Fibroblast of lung (primary cell): Measurements from ENCODE around the gene DNHD1.

Experiments used
- CTCF ChIP-seq, 2 donors: IDR thresholded peaks in 1 of 2; conservative IDR thresholded peaks in 1 of 2; 1 replicate in 1 of 2; 2 replicates in 1 of 2; pipeline ENCODE4 v1.5.1; 2011 to 2012; ENCODE audit warnings: low read length in 2 of 2, control low read depth in 1 of 2, inconsistent platforms in 1 of 2, low read depth in 1 of 2, mild to moderate bottlenecking in 1 of 2
- EZH2 ChIP-seq: IDR thresholded peaks from 2 replicates; pipeline ENCODE4 v1.5.1; 2012; ENCODE audit warnings: low read length, control low read depth, mild to moderate bottlenecking; ENCODE audit errors: missing control alignments

GRCh38 chr11:6498121-6498520 lies 1.0 kb downstream of the DNHD1 start:
- TF ChIP-seq CTCF (conservative IDR thresholded peaks at IDR 0.05 in 1 of 2, IDR thresholded peaks at IDR 0.05 in 1 of 2; ENCODE audit: low read depth in 1 of 2, low read length in 2 of 2) (no peak), EZH2 (no peak)
